ENCODE results near the gene GINM1.

- TF ChIP-seq ZNF274 (IDR thresholded peaks at IDR 0.05; ENCODE audit: low read depth, low read length) (no peak), SUZ12 (IDR thresholded peaks at IDR 0.05; ENCODE audit: extremely low read depth, insufficient read depth, insufficient read length) (no peak)
Measured at GRCh38 chr6:149593408-149593807, 27.2 kb downstream of the GINM1 start.
